ENCODE data around the gene GLOD5.

The GLOD5 gene

GRCh38 chrX:48782216-48782615 lies 20.7 kb downstream of the GLOD5 start:
- Histone ChIP-seq H3K36me3 (ENCODE audit: control insufficient read depth in 5 of 5, insufficient read depth in 5 of 5, low read length in 5 of 5) (no peaks in the 10 kb centered on the region), H3K27ac (ENCODE audit: low read depth, low read length) (no peak overlapping the region), H3K4me1 (ENCODE audit: control insufficient read depth in 5 of 5, insufficient read depth in 5 of 5, low read length in 5 of 5) (no peaks in the 10 kb centered on the region), H3K4me3 (ENCODE audit: low read depth in 1 of 5, low read length in 5 of 5) (no peak overlapping the region), H3K9ac (ENCODE audit: low read length in 5 of 5) (no peak overlapping the region), H3K9me3 (ENCODE audit: control insufficient read depth in 5 of 5, low read length in 5 of 5) (no peaks in the 10 kb centered on the region), H3K27me3 (ENCODE audit: control insufficient read depth in 5 of 5, insufficient read depth in 4 of 5, low read length in 5 of 5) (peaks cover 11 to 22% (median 21%) of the 10 kb centered on the region in 5 donors)

- Histone ChIP-seq H3K27ac (ENCODE audit: low read depth, low read length) (no peak overlapping the region), H3K36me3 (ENCODE audit: control insufficient read depth in 5 of 5, insufficient read depth in 5 of 5, low read length in 5 of 5) (no peaks in the 10 kb centered on the region), H3K4me1 (ENCODE audit: control insufficient read depth in 5 of 5, insufficient read depth in 5 of 5, low read length in 5 of 5) (no peaks in the 10 kb centered on the region), H3K9me3 (ENCODE audit: control insufficient read depth in 5 of 5, low read length in 5 of 5) (no peaks in the 10 kb centered on the region), H3K9ac (ENCODE audit: low read length in 5 of 5) (no peak overlapping the region), H3K27me3 (ENCODE audit: control insufficient read depth in 5 of 5, insufficient read depth in 4 of 5, low read length in 5 of 5) (peaks cover 13 to 28% (median 20%) of the 10 kb centered on the region in 5 donors), H3K4me3 (ENCODE audit: low read depth in 1 of 5, low read length in 5 of 5) (no peak overlapping the region)
Observed at GRCh38 chrX:48782795-48783194, 21.2 kb downstream of the GLOD5 start.

- H3K27me3 ChIP-seq (ENCODE audit: control insufficient read depth in 5 of 5, insufficient read depth in 4 of 5, low read length in 5 of 5): peaks cover 13 to 37% (median 27%) of the 10 kb centered on the region in 5 donors
- no peak overlapping the region for H3K9ac ChIP-seq (ENCODE audit: low read length in 5 of 5)
- H3K4me1 ChIP-seq (ENCODE audit: control insufficient read depth in 5 of 5, insufficient read depth in 5 of 5, low read length in 5 of 5): no peaks in the 10 kb centered on the region
- H3K27ac ChIP-seq (ENCODE audit: low read depth, low read length): no peak overlapping the region
- no peak overlapping the region for H3K4me3 ChIP-seq (ENCODE audit: low read depth in 1 of 5, low read length in 5 of 5)
- no peaks in the 10 kb centered on the region for H3K36me3 ChIP-seq (ENCODE audit: control insufficient read depth in 5 of 5, insufficient read depth in 5 of 5, low read length in 5 of 5)
- no peaks in the 10 kb centered on the region for H3K9me3 ChIP-seq (ENCODE audit: control insufficient read depth in 5 of 5, low read length in 5 of 5)
Observed at GRCh38 chrX:48784726-48785125, 23.2 kb downstream of the GLOD5 start.

GRCh38 chrX:48785186-48785539 lies 23.6 kb downstream of the GLOD5 start:
- Histone ChIP-seq H3K4me1 (ENCODE audit: control insufficient read depth in 5 of 5, insufficient read depth in 5 of 5, low read length in 5 of 5) (no peaks in the 10 kb centered on the region), H3K36me3 (ENCODE audit: control insufficient read depth in 5 of 5, insufficient read depth in 5 of 5, low read length in 5 of 5) (no peaks in the 10 kb centered on the region), H3K9ac (ENCODE audit: low read length in 5 of 5) (no peak overlapping the region), H3K27ac (ENCODE audit: low read depth, low read length) (no peak overlapping the region), H3K9me3 (ENCODE audit: control insufficient read depth in 5 of 5, low read length in 5 of 5) (no peaks in the 10 kb centered on the region), H3K4me3 (ENCODE audit: low read depth in 1 of 5, low read length in 5 of 5) (no peak overlapping the region), H3K27me3 (ENCODE audit: control insufficient read depth in 5 of 5, insufficient read depth in 4 of 5, low read length in 5 of 5) (peaks cover 13 to 39% (median 27%) of the 10 kb centered on the region in 5 donors)

- no peak overlapping the region for H3K27ac ChIP-seq (ENCODE audit: low read depth, low read length)
- no peak overlapping the region for H3K9ac ChIP-seq (ENCODE audit: low read length in 5 of 5)
- no peak overlapping the region for H3K4me3 ChIP-seq (ENCODE audit: low read depth in 1 of 5, low read length in 5 of 5)
- no peaks in the 10 kb centered on the region for H3K9me3 ChIP-seq (ENCODE audit: control insufficient read depth in 5 of 5, low read length in 5 of 5)
- H3K36me3 ChIP-seq (ENCODE audit: control insufficient read depth in 5 of 5, insufficient read depth in 5 of 5, low read length in 5 of 5): no peaks in the 10 kb centered on the region
- H3K4me1 ChIP-seq (ENCODE audit: control insufficient read depth in 5 of 5, insufficient read depth in 5 of 5, low read length in 5 of 5): no peaks in the 10 kb centered on the region
- peaks cover 13 to 39% (median 27%) of the 10 kb centered on the region in 5 donors for H3K27me3 ChIP-seq (ENCODE audit: control insufficient read depth in 5 of 5, insufficient read depth in 4 of 5, low read length in 5 of 5)
Observed at GRCh38 chrX:48785540-48786214, 24.1 kb downstream of the GLOD5 start.

GRCh38 chrX:48786341-48786800 lies 24.8 kb downstream of the GLOD5 start, which contains the start of gene GATA1:
TSS of gene GATA1 (plus strand) at chrX:48786590. CDS start at chrX:48791110, 4,520 bp downstream.
- Histone ChIP-seq H3K27ac (ENCODE audit: low read depth, low read length) (no peak within 1 kb of the TSS), H3K9ac (ENCODE audit: low read length in 5 of 5) (no peak within 1 kb of the TSS), H3K9me3 (ENCODE audit: control insufficient read depth in 5 of 5, low read length in 5 of 5) (no peaks in the 10 kb centered on the region), H3K27me3 (ENCODE audit: control insufficient read depth in 5 of 5, insufficient read depth in 4 of 5, low read length in 5 of 5) (peaks cover 13 to 40% (median 27%) of the 10 kb centered on the region in 5 donors), H3K4me3 (ENCODE audit: low read depth in 1 of 5, low read length in 5 of 5) (no peak within 1 kb of the TSS), H3K36me3 (ENCODE audit: control insufficient read depth in 5 of 5, insufficient read depth in 5 of 5, low read length in 5 of 5) (no peaks in the 10 kb centered on the region), H3K4me1 (ENCODE audit: control insufficient read depth in 5 of 5, insufficient read depth in 5 of 5, low read length in 5 of 5) (no peaks in the 10 kb centered on the region)

GRCh38 chrX:48786825-48787504 lies 25.4 kb downstream of the GLOD5 start:
- Histone ChIP-seq H3K27ac (ENCODE audit: low read depth, low read length) (no peak overlapping the region), H3K4me3 (ENCODE audit: low read depth in 1 of 5, low read length in 5 of 5) (no peak overlapping the region), H3K4me1 (ENCODE audit: control insufficient read depth in 5 of 5, insufficient read depth in 5 of 5, low read length in 5 of 5) (no peaks in the 10 kb centered on the region), H3K9me3 (ENCODE audit: control insufficient read depth in 5 of 5, low read length in 5 of 5) (no peaks in the 10 kb centered on the region), H3K36me3 (ENCODE audit: control insufficient read depth in 5 of 5, insufficient read depth in 5 of 5, low read length in 5 of 5) (no peaks in the 10 kb centered on the region), H3K27me3 (ENCODE audit: control insufficient read depth in 5 of 5, insufficient read depth in 4 of 5, low read length in 5 of 5) (peaks cover 13 to 44% (median 27%) of the 10 kb centered on the region in 5 donors), H3K9ac (ENCODE audit: low read length in 5 of 5) (no peak overlapping the region)

- H3K36me3 ChIP-seq (ENCODE audit: control insufficient read depth in 5 of 5, insufficient read depth in 5 of 5, low read length in 5 of 5): no peaks in the 10 kb centered on the region
- H3K27ac ChIP-seq (ENCODE audit: low read depth, low read length): no peak overlapping the region
- no peaks in the 10 kb centered on the region for H3K4me1 ChIP-seq (ENCODE audit: control insufficient read depth in 5 of 5, insufficient read depth in 5 of 5, low read length in 5 of 5)
- H3K9me3 ChIP-seq (ENCODE audit: control insufficient read depth in 5 of 5, low read length in 5 of 5): no peaks in the 10 kb centered on the region
- peaks cover 16 to 41% (median 28%) of the 10 kb centered on the region in 5 donors for H3K27me3 ChIP-seq (ENCODE audit: control insufficient read depth in 5 of 5, insufficient read depth in 4 of 5, low read length in 5 of 5)
- H3K9ac ChIP-seq (ENCODE audit: low read length in 5 of 5): no peak overlapping the region
- H3K4me3 ChIP-seq (ENCODE audit: low read depth in 1 of 5, low read length in 5 of 5): no peak overlapping the region
Observed at GRCh38 chrX:48787505-48788443, 26.2 kb downstream of the GLOD5 start.

- Histone ChIP-seq H3K36me3 (ENCODE audit: control insufficient read depth in 5 of 5, insufficient read depth in 5 of 5, low read length in 5 of 5) (no peaks in the 10 kb centered on the region), H3K27me3 (ENCODE audit: control insufficient read depth in 5 of 5, insufficient read depth in 4 of 5, low read length in 5 of 5) (peaks cover 16 to 51% (median 37%) of the 10 kb centered on the region in 5 donors), H3K9ac (ENCODE audit: low read length in 5 of 5) (no peak overlapping the region), H3K27ac (ENCODE audit: low read depth, low read length) (no peak overlapping the region), H3K9me3 (ENCODE audit: control insufficient read depth in 5 of 5, low read length in 5 of 5) (no peaks in the 10 kb centered on the region), H3K4me1 (ENCODE audit: control insufficient read depth in 5 of 5, insufficient read depth in 5 of 5, low read length in 5 of 5) (no peaks in the 10 kb centered on the region), H3K4me3 (ENCODE audit: low read depth in 1 of 5, low read length in 5 of 5) (no peak overlapping the region)
Observed at GRCh38 chrX:48789366-48790220, 28.0 kb downstream of the GLOD5 start.
